ENCODE results near the gene ADAM33. TPM values are rescaled to one million over a fixed set of nuclear protein-coding genes. Genes with fewer than 3 reads are reported as not detected.

ADAM33 gene
- total RNA-seq, 1 donor from 2014 or later: not detected

GRCh38 chr20:3652221-3652620 is 29.6 kb downstream of the ADAM33 start:
- Mint-ChIP-seq H3K27ac (no peak overlapping the region), H3K9me3 (no peaks in the 10 kb centered on the region), H3K4me1 (ENCODE audit: low read depth) (peaks cover 7% of the 10 kb centered on the region), H3K27me3 (ENCODE audit: low read depth) (peaks cover 4% of the 10 kb centered on the region), H3K36me3 (ENCODE audit: low read depth) (no peaks in the 10 kb centered on the region), H3K4me3 (ENCODE audit: low read depth) (no peak overlapping the region)
- intact Hi-C loops (cut with micrococcal nuclease): no loop called here
- no peak for DNase-seq (ENCODE audit: low spot score)

GRCh38 chr20:3651204-3651962 is 30.4 kb downstream of the ADAM33 start:
- H3K4me1 Mint-ChIP-seq (ENCODE audit: low read depth): peaks cover 7% of the 10 kb centered on the region
- peaks cover 4% of the 10 kb centered on the region for H3K27me3 Mint-ChIP-seq (ENCODE audit: low read depth)
- H3K4me3 Mint-ChIP-seq (ENCODE audit: low read depth): no peak overlapping the region
- no peak for DNase-seq (ENCODE audit: low spot score)
- H3K9me3 Mint-ChIP-seq: no peaks in the 10 kb centered on the region
- no peaks in the 10 kb centered on the region for H3K36me3 Mint-ChIP-seq (ENCODE audit: low read depth)
- H3K27ac Mint-ChIP-seq: no peak overlapping the region
- intact Hi-C loops (cut with micrococcal nuclease): no loop called here

GRCh38 chr20:3648951-3649350 is 32.9 kb downstream of the ADAM33 start:
- Mint-ChIP-seq H3K36me3 (ENCODE audit: low read depth) (no peaks in the 10 kb centered on the region), H3K27me3 (ENCODE audit: low read depth) (no peaks in the 10 kb centered on the region), H3K4me1 (ENCODE audit: low read depth) (peaks cover 7% of the 10 kb centered on the region), H3K27ac (no peak overlapping the region), H3K4me3 (ENCODE audit: low read depth) (no peak overlapping the region), H3K9me3 (no peaks in the 10 kb centered on the region)
- DNase-seq (ENCODE audit: low spot score): no peak
- intact Hi-C loops (cut with micrococcal nuclease): no loop called here

- H3K9me3 Mint-ChIP-seq: no peaks in the 10 kb centered on the region
- no peak overlapping the region for H3K4me3 Mint-ChIP-seq (ENCODE audit: low read depth)
- no peak overlapping the region for H3K27ac Mint-ChIP-seq
- no peak for DNase-seq (ENCODE audit: low spot score)
- no peaks in the 10 kb centered on the region for H3K36me3 Mint-ChIP-seq (ENCODE audit: low read depth)
- intact Hi-C loops (cut with micrococcal nuclease): no loop called here
- H3K27me3 Mint-ChIP-seq (ENCODE audit: low read depth): no peaks in the 10 kb centered on the region
- H3K4me1 Mint-ChIP-seq (ENCODE audit: low read depth): peaks cover 2% of the 10 kb centered on the region
These were observed 34.3 kb downstream of the ADAM33 start for GRCh38 chr20:3647473-3647872.

GRCh38 chr20:3646651-3647050 is 35.2 kb downstream of the ADAM33 start:
- intact Hi-C loops (cut with micrococcal nuclease): no loop called here
- H3K4me1 Mint-ChIP-seq (ENCODE audit: low read depth): no peaks in the 10 kb centered on the region
- no peaks in the 10 kb centered on the region for H3K36me3 Mint-ChIP-seq (ENCODE audit: low read depth)
- no peaks in the 10 kb centered on the region for H3K9me3 Mint-ChIP-seq
- no peak for DNase-seq (ENCODE audit: low spot score)
- H3K4me3 Mint-ChIP-seq (ENCODE audit: low read depth): no peak overlapping the region
- no peak overlapping the region for H3K27ac Mint-ChIP-seq
- no peaks in the 10 kb centered on the region for H3K27me3 Mint-ChIP-seq (ENCODE audit: low read depth)

GRCh38 chr20:3646067-3646440 is 35.8 kb downstream of the ADAM33 start:
- H3K36me3 Mint-ChIP-seq (ENCODE audit: low read depth): no peaks in the 10 kb centered on the region
- DNase-seq (ENCODE audit: low spot score): no peak
- intact Hi-C loops (cut with micrococcal nuclease): no loop called here
- no peak overlapping the region for H3K4me3 Mint-ChIP-seq (ENCODE audit: low read depth)
- no peaks in the 10 kb centered on the region for H3K27me3 Mint-ChIP-seq (ENCODE audit: low read depth)
- no peaks in the 10 kb centered on the region for H3K4me1 Mint-ChIP-seq (ENCODE audit: low read depth)
- no peaks in the 10 kb centered on the region for H3K9me3 Mint-ChIP-seq
- H3K27ac Mint-ChIP-seq: no peak overlapping the region

- Mint-ChIP-seq H3K4me1 (ENCODE audit: low read depth) (no peaks in the 10 kb centered on the region), H3K27ac (no peak overlapping the region), H3K36me3 (ENCODE audit: low read depth) (peaks cover 3% of the 10 kb centered on the region), H3K27me3 (ENCODE audit: low read depth) (no peaks in the 10 kb centered on the region), H3K9me3 (no peaks in the 10 kb centered on the region), H3K4me3 (ENCODE audit: low read depth) (no peak overlapping the region)
- intact Hi-C loops (cut with micrococcal nuclease): no loop called here
- DNase-seq (ENCODE audit: low spot score): no peak
These were observed 36.3 kb downstream of the ADAM33 start for GRCh38 chr20:3645309-3646066.

- H3K27me3 Mint-ChIP-seq (ENCODE audit: low read depth): no peaks in the 10 kb centered on the region
- H3K4me1 Mint-ChIP-seq (ENCODE audit: low read depth): no peaks in the 10 kb centered on the region
- no peak for DNase-seq (ENCODE audit: low spot score)
- no peak overlapping the region for H3K27ac Mint-ChIP-seq
- intact Hi-C loops (cut with micrococcal nuclease): no loop called here
- no peak overlapping the region for H3K4me3 Mint-ChIP-seq (ENCODE audit: low read depth)
- peaks cover 6% of the 10 kb centered on the region for H3K36me3 Mint-ChIP-seq (ENCODE audit: low read depth)
- peaks cover 4% of the 10 kb centered on the region for H3K9me3 Mint-ChIP-seq
These were observed 41.6 kb downstream of the ADAM33 start for GRCh38 chr20:3640259-3640658.

GRCh38 chr20:3635346-3635745 is 46.5 kb downstream of the ADAM33 start:
- Mint-ChIP-seq H3K27ac (no peak overlapping the region), H3K36me3 (ENCODE audit: low read depth) (peaks cover 2% of the 10 kb centered on the region), H3K4me1 (ENCODE audit: low read depth) (no peaks in the 10 kb centered on the region), H3K9me3 (peaks cover 3% of the 10 kb centered on the region), H3K4me3 (ENCODE audit: low read depth) (no peak overlapping the region), H3K27me3 (ENCODE audit: low read depth) (no peaks in the 10 kb centered on the region)
- DNase-seq (ENCODE audit: low spot score): no peak
- intact Hi-C loops (cut with micrococcal nuclease): no loop called here

GRCh38 chr20:3633913-3634478 is 47.8 kb downstream of the ADAM33 start:
- Mint-ChIP-seq H3K27me3 (ENCODE audit: low read depth) (no peaks in the 10 kb centered on the region), H3K4me3 (ENCODE audit: low read depth) (no peak overlapping the region), H3K27ac (no peak overlapping the region), H3K9me3 (no peaks in the 10 kb centered on the region), H3K4me1 (ENCODE audit: low read depth) (no peaks in the 10 kb centered on the region), H3K36me3 (ENCODE audit: low read depth) (no peaks in the 10 kb centered on the region)
- DNase-seq (ENCODE audit: low spot score): no peak
- intact Hi-C loops (cut with micrococcal nuclease): no loop called here

GRCh38 chr20:3632311-3633004 is 49.4 kb downstream of the ADAM33 start:
- intact Hi-C loops (cut with micrococcal nuclease): no loop called here
- no peaks in the 10 kb centered on the region for H3K4me1 Mint-ChIP-seq (ENCODE audit: low read depth)
- H3K36me3 Mint-ChIP-seq (ENCODE audit: low read depth): no peaks in the 10 kb centered on the region
- no peak overlapping the region for H3K4me3 Mint-ChIP-seq (ENCODE audit: low read depth)
- no peaks in the 10 kb centered on the region for H3K27me3 Mint-ChIP-seq (ENCODE audit: low read depth)
- no peak overlapping the region for H3K27ac Mint-ChIP-seq
- no peaks in the 10 kb centered on the region for H3K9me3 Mint-ChIP-seq
- no peak for DNase-seq (ENCODE audit: low spot score)

GRCh38 chr20:3631534-3631933 is 50.3 kb downstream of the ADAM33 start:
- Mint-ChIP-seq H3K36me3 (ENCODE audit: low read depth) (no peaks in the 10 kb centered on the region), H3K9me3 (no peaks in the 10 kb centered on the region), H3K4me1 (ENCODE audit: low read depth) (no peaks in the 10 kb centered on the region), H3K27me3 (ENCODE audit: low read depth) (no peaks in the 10 kb centered on the region), H3K4me3 (ENCODE audit: low read depth) (no peak overlapping the region), H3K27ac (no peak overlapping the region)
- no peak for DNase-seq (ENCODE audit: low spot score)
- intact Hi-C loops (cut with micrococcal nuclease): no loop called here

- Mint-ChIP-seq H3K4me3 (ENCODE audit: low read depth) (no peak overlapping the region), H3K9me3 (no peaks in the 10 kb centered on the region), H3K27me3 (ENCODE audit: low read depth) (no peaks in the 10 kb centered on the region), H3K27ac (no peak overlapping the region), H3K4me1 (ENCODE audit: low read depth) (no peaks in the 10 kb centered on the region), H3K36me3 (ENCODE audit: low read depth) (no peaks in the 10 kb centered on the region)
- intact Hi-C loops (cut with micrococcal nuclease): no loop called here
- DNase-seq (ENCODE audit: low spot score): no peak
These were observed 51.4 kb downstream of the ADAM33 start for GRCh38 chr20:3630429-3630828.

Data from activated T-helper 2 cell treated with anti-CD3 and anti-CD28 coated beads, Interferon-gamma antibody, Interleukin-2, Interleukin-4, amounts not matched to agents 10 μg/mL and 5 μg/mL and 100 μg/mL, durations not matched to agents 14 hours and 24 hours and 36 hours (primary cell).